H1 (cell line): Measurements from ENCODE around the gene MKI67. TPM values are rescaled to one million over a fixed set of nuclear protein-coding genes. Genes with fewer than 3 reads are reported as not detected.

Experiments used
- CTCF ChIA-PET: fragments of 300-600 bp; sonication (Branson Sonifier 250); formaldehyde crosslinking; loops from one replicate; lab custom pipeline; 2021; ENCODE audit not compliant: partially characterized antibody; lab: Charles Lee
- POLR2A ChIA-PET: fragments of 300-600 bp; sonication (Branson Sonifier 250); formaldehyde crosslinking; loops from one replicate; lab custom pipeline; 2021; ENCODE audit warnings: inconsistent platforms; ENCODE audit not compliant: partially characterized antibody; lab: Charles Lee
- DNase-seq, 2 experiments: peaks; one replicate each; pipeline versions ENCODE4 v3.0.0 to v3.0.0-alpha.2; 2010 to 2022; ENCODE audit warnings: low spot score in 2 of 2, low read depth in 1 of 2, mixed read lengths in 1 of 2
- FAIRE-seq: peaks from 2 replicates; lab custom pipeline; 2011; peaks lifted over from hg19 to GRCh38; lab: Jason Lieb, UNC
- H2AFZ ChIP-seq: 2 replicates; pipeline ENCODE4 v1.8.1; 2012; ENCODE audit warnings: low read length, inconsistent platforms
- H2AK5ac ChIP-seq: 2 replicates; pipeline ENCODE4 v1.6.1; 2013; ENCODE audit warnings: low read depth, low read length
- H2BK120ac ChIP-seq: replicated peaks from 2 replicates; pipeline ENCODE3; 2013; ENCODE audit warnings: low read depth, low read length, inconsistent platforms
- H2BK12ac ChIP-seq: 2 replicates; pipeline ENCODE4 v1.6.1; 2013; ENCODE audit warnings: low read depth, low read length
- H2BK15ac ChIP-seq: 2 replicates; pipeline ENCODE4 v1.6.1; 2013; ENCODE audit warnings: low read length
- H2BK20ac ChIP-seq: 2 replicates; pipeline ENCODE4 v1.6.1; 2013; ENCODE audit warnings: low read length
- H2BK5ac ChIP-seq: 2 replicates; pipeline ENCODE4 v1.6.1; 2013; ENCODE audit warnings: low read depth, low read length
- H3K14ac ChIP-seq: 2 replicates; pipeline ENCODE4 v1.6.1; 2013; ENCODE audit warnings: inconsistent platforms; ENCODE audit not compliant: insufficient read length
- H3K18ac ChIP-seq: 2 replicates; pipeline ENCODE4 v1.6.1; 2013; ENCODE audit warnings: low read length; ENCODE audit errors: extremely low read depth
- H3K23ac ChIP-seq: 2 replicates; pipeline ENCODE4 v1.6.1; 2013; ENCODE audit warnings: inconsistent platforms; ENCODE audit not compliant: insufficient read length
- H3K23me2 ChIP-seq: 2 replicates; pipeline ENCODE4 v1.6.1; 2013; ENCODE audit warnings: low read depth, low read length
- H3K27ac ChIP-seq: 2 replicates; pipeline ENCODE4 v1.6.1; 2011; ENCODE audit warnings: low read depth, low read length, inconsistent platforms
- H3K27me3 ChIP-seq, 4 experiments: replicated peaks in 1 of 4; 1 replicate in 1 of 4; 2 replicates in 3 of 4; pipeline versions ENCODE4 v1.6.1 to v1.8.1; 2011 to 2013; ENCODE audit warnings: low read length in 3 of 4, mild to moderate bottlenecking in 3 of 4, inconsistent platforms in 2 of 4, mixed read lengths in 2 of 4, moderate library complexity in 1 of 4; ENCODE audit not compliant: control insufficient read depth in 3 of 4, insufficient read depth in 3 of 4; ENCODE audit errors: extremely low read depth in 1 of 4
- H3K36me3 ChIP-seq, 4 experiments: 2 replicates each; pipeline versions ENCODE4 v1.6.1 to v1.8.1; 2011 to 2013; ENCODE audit warnings: mild to moderate bottlenecking in 4 of 4, low read length in 3 of 4, moderate library complexity in 2 of 4, control low read depth in 1 of 4, inconsistent platforms in 1 of 4; ENCODE audit not compliant: insufficient read depth in 4 of 4, control insufficient read depth in 2 of 4
- H3K4ac ChIP-seq: replicated peaks from 2 replicates; pipeline ENCODE3; 2013; ENCODE audit warnings: low read length, low read depth, mixed read lengths, inconsistent platforms; ENCODE audit not compliant: insufficient read length
- H3K4me1 ChIP-seq, 4 experiments: replicated peaks in 1 of 4; 1 replicate in 1 of 4; 2 replicates in 3 of 4; pipeline versions ENCODE4 v1.6.1 to v1.8.1; 2011 to 2013; ENCODE audit warnings: low read length in 3 of 4, inconsistent platforms in 2 of 4, mixed read lengths in 1 of 4; ENCODE audit not compliant: insufficient read depth in 4 of 4, control insufficient read depth in 3 of 4
- H3K4me2 ChIP-seq, 2 experiments: 2 replicates each; pipeline versions ENCODE4 v1.6.1 to v1.8.1; 2011 to 2013; ENCODE audit warnings: low read depth in 2 of 2, low read length in 2 of 2, control low read depth in 1 of 2, inconsistent platforms in 1 of 2, mild to moderate bottlenecking in 1 of 2; ENCODE audit not compliant: insufficient read depth in 1 of 2
- H3K4me3 ChIP-seq, 4 experiments: fragments of 200-600, 300-600 bp in 1 of 4; sonication (generic), shearing (Covaris generic), sonication (Bioruptor Twin) in 1 of 4; 2 replicates each; pipeline versions ENCODE4 v1.5.1 to v1.8.1; 2011 to 2016; ENCODE audit warnings: low read length in 4 of 4, low read depth in 3 of 4, control low read depth in 2 of 4, inconsistent platforms in 2 of 4, mild to moderate bottlenecking in 2 of 4, mixed read lengths in 1 of 4, moderate library complexity in 1 of 4; ENCODE audit not compliant: insufficient read depth in 2 of 4; ENCODE audit errors: extremely low read depth in 1 of 4
- H3K56ac ChIP-seq: replicated peaks from 2 replicates; pipeline ENCODE3; 2013; ENCODE audit warnings: low read depth, mild to moderate bottlenecking, mixed read lengths, low read length, inconsistent platforms; ENCODE audit not compliant: insufficient read length
- H3K79me1 ChIP-seq: 2 replicates; pipeline ENCODE4 v1.6.1; 2013; ENCODE audit warnings: low read depth, low read length, control low read depth
- H3K79me2 ChIP-seq, 2 experiments: 2 replicates each; pipeline versions ENCODE4 v1.6.1 to v1.8.1; 2012 to 2013; ENCODE audit warnings: low read length in 2 of 2, mild to moderate bottlenecking in 2 of 2, inconsistent platforms in 1 of 2; ENCODE audit not compliant: insufficient read depth in 2 of 2, control insufficient read depth in 1 of 2
- H3K9ac ChIP-seq, 4 experiments: replicated peaks in 1 of 4; 1 replicate in 1 of 4; 2 replicates in 3 of 4; pipeline versions ENCODE4 v1.6.1 to v1.8.1; 2011 to 2013; ENCODE audit warnings: low read depth in 3 of 4, low read length in 3 of 4, control low read depth in 2 of 4, mild to moderate bottlenecking in 2 of 4, moderate library complexity in 2 of 4, inconsistent platforms in 1 of 4; ENCODE audit errors: extremely low read depth in 1 of 4
- H3K9me3 ChIP-seq, 2 experiments: 2 replicates each; pipeline versions ENCODE4 v1.6.1 to v1.8.1; 2012 to 2013; ENCODE audit warnings: mild to moderate bottlenecking in 2 of 2, moderate library complexity in 2 of 2, control low read depth in 1 of 2, inconsistent platforms in 1 of 2, low read depth in 1 of 2, low read length in 1 of 2, mixed read lengths in 1 of 2; ENCODE audit not compliant: insufficient read depth in 2 of 2
- H4K20me1 ChIP-seq, 2 experiments: replicated peaks in 1 of 2; 2 replicates each; pipeline versions ENCODE3 to v1.8.1; 2011 to 2013; ENCODE audit warnings: inconsistent platforms in 2 of 2, low read length in 2 of 2, mild to moderate bottlenecking in 1 of 2; ENCODE audit not compliant: insufficient read depth in 2 of 2, control insufficient read depth in 1 of 2
- H4K5ac ChIP-seq: 2 replicates; pipeline ENCODE4 v1.6.1; 2013; ENCODE audit warnings: low read length, low read depth, mixed read lengths, inconsistent platforms; ENCODE audit not compliant: insufficient read length
- H4K8ac ChIP-seq: 2 replicates; pipeline ENCODE4 v1.8.0; 2013; ENCODE audit warnings: mild to moderate bottlenecking, moderate library complexity, low read length, inconsistent platforms; ENCODE audit not compliant: insufficient read depth; ENCODE audit errors: extremely low read depth
- H4K91ac ChIP-seq: replicated peaks from 2 replicates; pipeline ENCODE3; 2013; ENCODE audit warnings: low read length, mixed read lengths, inconsistent platforms; ENCODE audit not compliant: insufficient read length
- EZH2 ChIP-seq: fragments of 200-600 bp; sonication (generic); IDR thresholded peaks from 2 replicates; pipeline ENCODE4 v1.7.1; 2012; ENCODE audit warnings: low read depth, mild to moderate bottlenecking, moderate library complexity, low read length, inconsistent platforms; ENCODE audit not compliant: severe bottlenecking
- SIRT6 ChIP-seq: IDR thresholded peaks from one replicate; pipeline ENCODE4 v1.7.1; 2012; ENCODE audit warnings: low read length, inconsistent platforms
- WGBS, 2 experiments: shearing (Covaris generic) in 1 of 2; methylation state at CpG; one replicate each; pipeline versions ENCODE4 v1.1.6 to v1.1.7; 2013 to 2015; ENCODE audit warnings: low lambda C conversion rate in 2 of 2, mixed read lengths in 2 of 2, inconsistent platforms in 1 of 2, low coverage in 1 of 2, missing lambda C conversion rate in 1 of 2; ENCODE audit not compliant: insufficient replicate concordance in 2 of 2, insufficient coverage in 1 of 2, insufficient read length in 1 of 2; ENCODE audit errors: extremely low coverage in 1 of 2, missing lambda C conversion rate in 1 of 2; 5-methylcytosine and 5-hydroxymethylcytosine counted together
- polyA plus RNA-seq, 7 experiments: library from polyadenylated mRNA; depleted of rRNA in 3 of 7; stranded (reverse) in 5 of 7; unstranded in 2 of 7; fragments of >200 nt in 5 of 7; fragments of 200-250 nt in 2 of 7; gene quantifications; 1 replicate in 5 of 7; 2 replicates in 1 of 7; 4 replicates in 1 of 7; pipeline versions ENCODE4 v1.2.1 to v1.2.3, GENCODE V29; 2011 to 2013; ENCODE audit warnings: missing spikeins in 2 of 7, mixed read lengths in 2 of 7
- total RNA-seq: library from RNA; stranded (reverse); fragmentation: NEBNext Ultra II Directional; extraction: Animal tissue kit (Norgen Biotek cat#: 25700); gene quantifications from 2 replicates; pipeline ENCODE4 v1.2.1, GENCODE V29; 2021

Gene MKI67
- total and polyA plus RNA-seq, 2 of the 8 experiments (the other 6 are each of a cell fraction or from before 2014, with no cell fraction given), result 15.8 to 85.1 TPM

GRCh38 chr10:128122931-128123330 lies 3.3 kb downstream of the MKI67 start:
- peaks cover 10 to 43% of the 10 kb centered on the region in 2 experiments for H3K79me2 ChIP-seq
- no peak overlapping the region for H2BK120ac ChIP-seq
- H3K23me2 ChIP-seq, result no peaks in the 10 kb centered on the region; the same call in 1 of the 2 replicates
- CTCF ChIA-PET, result interaction anchor here (0.6 to 2.5 kb wide), 3 partner anchors 28 to 1581 kb away, joined by 3 to 5 read pairs (median 5); no protein-coding TSS in a partner anchor
- no peak overlapping the region for H2BK12ac ChIP-seq
- H2AK5ac ChIP-seq, result no peak overlapping the region
- no peak overlapping the region for H4K8ac ChIP-seq
- peaks cover 0 to 1% (median 0%) of the 10 kb centered on the region in 4 experiments; a peak in 1 of 7 replicates for H3K27me3 ChIP-seq
- no peak overlapping the region for H3K4ac ChIP-seq
- no peak overlapping the region for H2BK20ac ChIP-seq
- H3K36me3 ChIP-seq, result peaks cover 0 to 26% (median 12%) of the 10 kb centered on the region in 4 experiments; a peak in 5 of 8 replicates
- peaks cover 5 to 10% (median 9%) of the 10 kb centered on the region in 4 experiments; a peak in 5 of 7 replicates for H3K4me1 ChIP-seq
- H4K20me1 ChIP-seq, result peaks cover 6% of the 10 kb centered on the region in 2 experiments
- no peaks in the 10 kb centered on the region for H3K9me3 ChIP-seq
- H3K23ac ChIP-seq, result no peak overlapping the region
- no peak overlapping the region for H3K9ac ChIP-seq
- H2AFZ ChIP-seq, result no peak overlapping the region
- POLR2A ChIA-PET, result no interaction called here
- peaks cover 7% of the 10 kb centered on the region; the same call in 1 of the 2 replicates for H3K79me1 ChIP-seq
- TF ChIP-seq EZH2 (no peak), SIRT6 (no peak)
- H3K56ac ChIP-seq, result no peak overlapping the region
- H2BK15ac ChIP-seq, result no peak overlapping the region
- 90% methylated on average over 2 of the region's 2 CpGs; no CpG with 5 or more reads in 1 of the 2 experiments for WGBS, 2 experiments
- H3K4me2 ChIP-seq, result no peak overlapping the region
- H3K18ac ChIP-seq, result no peak overlapping the region
- no peak overlapping the region for H3K14ac ChIP-seq
- no peak for DNase-seq
- no peak overlapping the region for H2BK5ac ChIP-seq
- no peak for FAIRE-seq
- no peak overlapping the region for H3K27ac ChIP-seq
- H3K4me3 ChIP-seq, result no peak overlapping the region
- H4K5ac ChIP-seq, result no peak overlapping the region
- no peak overlapping the region for H4K91ac ChIP-seq
